K562 (cell line): ENCODE data around the gene MCL1. TPM values are rescaled to one million over a fixed set of nuclear protein-coding genes. Genes with fewer than 3 reads are reported as not detected.

ENCODE experiments used
- ARHGAP35 ChIP-seq: fragments of 450-650 bp; IDR thresholded peaks from 2 replicates; pipeline ENCODE4 v1.6.1; 2018; ENCODE audit not compliant: partially characterized antibody
- CHAMP1 ChIP-seq: fragments of 450-650 bp; IDR thresholded peaks from 2 replicates; pipeline ENCODE4 v1.6.1; 2016; ENCODE audit warnings: mild to moderate bottlenecking
- CTCFL ChIP-seq: IDR thresholded peaks from 2 replicates; pipeline ENCODE4 v1.6.1; 2011; ENCODE audit warnings: borderline replicate concordance, low read depth, mild to moderate bottlenecking, moderate library complexity, low read length; ENCODE audit not compliant: insufficient read depth, poor library complexity, severe bottlenecking
- FOXK1 ChIP-seq: sonication (generic); formaldehyde crosslinking; IDR thresholded peaks from 2 replicates; pipeline ENCODE4 v1.8.0; 2022; ENCODE audit warnings: missing genetic modification reagents, mild to moderate bottlenecking, borderline replicate concordance
- GTF3C2 ChIP-seq: IDR thresholded peaks from 3 replicates; pipeline ENCODE4 v1.6.1; 2011; ENCODE audit warnings: borderline replicate concordance, mild to moderate bottlenecking, moderate library complexity; ENCODE audit not compliant: insufficient read length; ENCODE audit errors: extremely low read depth
- HMGN3 ChIP-seq: IDR thresholded peaks from 2 replicates; pipeline ENCODE4 v1.6.1; 2011; ENCODE audit warnings: borderline replicate concordance, low read depth, mild to moderate bottlenecking, mixed read lengths, low read length; ENCODE audit not compliant: insufficient read length; ENCODE audit errors: extremely low read depth
- JUND ChIP-seq, 2 experiments: IDR thresholded peaks; 2 replicates in 1 of 2; 3 replicates in 1 of 2; pipeline ENCODE4 v1.6.1; 2011; ENCODE audit warnings: borderline replicate concordance in 2 of 2, low read depth in 2 of 2, low read length in 2 of 2, improper control_type of control experiment in 1 of 2, missing biosample characterization in 1 of 2, missing genetic modification characterization in 1 of 2, missing genetic modification reagents in 1 of 2
- KAT8 ChIP-seq: fragments of 450-650 bp; IDR thresholded peaks from 2 replicates; pipeline ENCODE4 v1.6.1; 2016; ENCODE audit warnings: low read depth, mild to moderate bottlenecking
- KHSRP ChIP-seq: fragments of 450-650 bp; IDR thresholded peaks from 2 replicates; pipeline ENCODE4 v1.6.1; 2017
- NFRKB ChIP-seq: fragments of 450-650 bp; IDR thresholded peaks from 2 replicates; pipeline ENCODE4 v1.6.1; 2016; ENCODE audit warnings: low read depth
- PHF21A ChIP-seq: fragments of 450-650 bp; IDR thresholded peaks from 2 replicates; pipeline ENCODE4 v1.6.1; 2017; ENCODE audit warnings: low read depth, borderline replicate concordance
- POLR2G ChIP-seq: fragments of 200-400 bp; formaldehyde crosslinking; IDR thresholded peaks from 2 replicates; pipeline ENCODE4 v1.6.1; 2017; ENCODE audit warnings: low read depth, mild to moderate bottlenecking, antibody characterized with exemption, low read length, moderate library complexity
- RB1 ChIP-seq: fragments of 450-650 bp; IDR thresholded peaks from 2 replicates; pipeline ENCODE4 v1.6.1; 2017; ENCODE audit warnings: low read depth, mild to moderate bottlenecking
- TGIF2 ChIP-seq: sonication (generic); formaldehyde crosslinking; IDR thresholded peaks from 2 replicates; pipeline ENCODE4 v1.8.1; 2022; ENCODE audit warnings: mild to moderate bottlenecking, missing genetic modification reagents, moderate library complexity
- ZBTB9 ChIP-seq: fragments of 450-650 bp; formaldehyde crosslinking; IDR thresholded peaks from 2 replicates; pipeline ENCODE4 v1.4.0; 2020; ENCODE audit warnings: mild to moderate bottlenecking, moderate library complexity
- polyA plus RNA-seq, 8 experiments: library from polyadenylated mRNA; depleted of rRNA in 4 of 8; stranded (reverse) in 5 of 8; unstranded in 3 of 8; fragments of >200 nt; fragmentation: Nextera tagmentation in 2 of 8; fragmentation: Illumina TruSeq in 1 of 8; extraction: Ambion mirVana in 2 of 8; extraction: Trizol in 1 of 8; gene quantifications; 2 replicates each; pipeline versions ENCODE4 v1.2.1 to v1.2.3, GENCODE V29; 2011 to 2014; ENCODE audit warnings: inconsistent platforms in 1 of 8, missing spikeins in 1 of 8
- total RNA-seq, 7 experiments: library from RNA; depleted of rRNA in 6 of 7; stranded (reverse); fragments of >200 nt in 6 of 7; fragmentation: Illumina TruSeq in 2 of 7; extraction: Trizol in 2 of 7; gene quantifications; 2 replicates each; pipeline versions ENCODE4 v1.2.1 to v1.2.3, GENCODE V29; 2011 to 2021; ENCODE audit warnings: low replicate concordance in 1 of 7

Gene MCL1
- total and polyA plus RNA-seq, 9 of the 15 experiments (the other 6 are each of a cell fraction or from before 2014, with no cell fraction given): 27.1 to 224 (median 138) TPM

GRCh38 chr1:150579110-150579944, at the start of gene MCL1 (continued):
- TF ChIP-seq GTF3C2 (no peak), KHSRP (no peak), RB1 (peak; percentile 70; the same call in 1 of the 2 replicates), CTCFL (no peak), NFRKB (0 out of 2 replicates have a peak, but pooled peaks have one; percentile 49), POLR2G (peak; percentile 99), HMGN3 (peak; percentile 67), CHAMP1 (no peak), JUND (IDR thresholded peaks at IDR 0.05; ENCODE audit: borderline replicate concordance, low read depth, low read length) (no peak), JUND (tag; IDR thresholded peaks at IDR 0.05; ENCODE audit: borderline replicate concordance, low read depth, low read length) (no peak), ZBTB9 (CRISPR knock-in tag) (no peak), PHF21A (no peak), FOXK1 (CRISPR knock-in tag) (no peak), TGIF2 (peak; percentile 92), KAT8 (no peak), ARHGAP35 (no peak)
